Gastrocnemius medialis (tissue), 4 donors: ENCODE results near the gene SCAI. TPM values are rescaled to one million over a fixed set of nuclear protein-coding genes. Genes with fewer than 3 reads are reported as not detected.
A peak's percentile ranks its signal among the peaks of the same experiment; 100 is the strongest.

Experiments
- ATAC-seq, 2 donors: fragments of 150-250 bp; one replicate each; pipeline ENCODE4 v1.9.1; 2016
- DNase-seq, 2 donors: peaks; one replicate each; pipeline ENCODE4 v3.0.0-alpha.2; 2019
- H3K27ac ChIP-seq, 4 donors: fragments of 200-600 bp; sonication (generic); 1 replicate in 1 of 4; 2 replicates in 3 of 4; pipeline ENCODE4 v1.5.1; 2016 to 2018; ENCODE audit warnings: mild to moderate bottlenecking in 2 of 4, moderate library complexity in 1 of 4
- H3K27me3 ChIP-seq, 3 donors: fragments of 200-600 bp; sonication (generic) in 2 of 3; 1 replicate in 1 of 3; 2 replicates in 2 of 3; pipeline versions ENCODE4 v1.5.1 to v1.6.0; 2016 to 2019; ENCODE audit warnings: mild to moderate bottlenecking in 1 of 3, moderate library complexity in 1 of 3
- H3K36me3 ChIP-seq, 2 donors: fragments of 200-600 bp; sonication (generic) in 1 of 2; one replicate each; pipeline ENCODE4 v1.5.1; 2017 to 2018
- H3K4me1 ChIP-seq, 2 donors: fragments of 200-600 bp; sonication (generic) in 1 of 2; one replicate each; pipeline ENCODE4 v1.5.1; 2016 to 2017; ENCODE audit warnings: mild to moderate bottlenecking in 2 of 2
- H3K4me3 ChIP-seq, 4 donors: fragments of 200-600 bp; sonication (generic) in 3 of 4; 1 replicate in 1 of 4; 2 replicates in 3 of 4; pipeline ENCODE4 v1.5.1; 2016 to 2019; ENCODE audit warnings: mild to moderate bottlenecking in 2 of 4
- H3K9me3 ChIP-seq, 3 donors: fragments of 200-600 bp; sonication (generic) in 2 of 3; 1 replicate in 1 of 3; 2 replicates in 2 of 3; pipeline ENCODE4 v1.5.1; 2016 to 2019
- CTCF ChIP-seq, 5 experiments: fragments of 450-650 bp in 3 of 5; fragments of 200-600 bp in 2 of 5; sonication (generic) in 2 of 5; IDR thresholded peaks in 4 of 5; conservative IDR thresholded peaks in 1 of 5; 1 replicate in 4 of 5; 2 replicates in 1 of 5; pipeline ENCODE4 v1.5.1; 2016 to 2019; ENCODE audit warnings: antibody characterized with exemption in 5 of 5, mild to moderate bottlenecking in 3 of 5, moderate library complexity in 3 of 5
- POLR2A ChIP-seq, 2 donors: fragments of 450-650 bp; IDR thresholded peaks; one replicate each; pipeline ENCODE4 v1.6.1; 2017; ENCODE audit warnings: antibody characterized with exemption in 2 of 2, mild to moderate bottlenecking in 2 of 2, moderate library complexity in 2 of 2
- in situ Hi-C, 4 donors: fragments of 200-750 bp; cut with MboI; loops; one replicate each; pipeline versions ENCODE4 v1.15.0 to v1.8.0; 2017; ENCODE audit warnings: low sequenced_read_pairs in 4 of 4
- intact Hi-C: fragments of 100-400 bp; cut with DNase I; formaldehyde crosslinking; loops from one replicate; pipeline ENCODE4 v1.15.1; 2023; ENCODE audit warnings: low total_unique reads
- total RNA-seq, 4 donors: library from RNA; depleted of rRNA; stranded (reverse); fragments of >200 nt; gene quantifications; one replicate each; pipeline versions ENCODE4 v1.1.0 to v1.2.3, GENCODE V29; 2016

Gene SCAI
- total RNA-seq, 4 donors from 2014 or later: 1.1 to 4.7 (median 3.4) TPM

DNA sequence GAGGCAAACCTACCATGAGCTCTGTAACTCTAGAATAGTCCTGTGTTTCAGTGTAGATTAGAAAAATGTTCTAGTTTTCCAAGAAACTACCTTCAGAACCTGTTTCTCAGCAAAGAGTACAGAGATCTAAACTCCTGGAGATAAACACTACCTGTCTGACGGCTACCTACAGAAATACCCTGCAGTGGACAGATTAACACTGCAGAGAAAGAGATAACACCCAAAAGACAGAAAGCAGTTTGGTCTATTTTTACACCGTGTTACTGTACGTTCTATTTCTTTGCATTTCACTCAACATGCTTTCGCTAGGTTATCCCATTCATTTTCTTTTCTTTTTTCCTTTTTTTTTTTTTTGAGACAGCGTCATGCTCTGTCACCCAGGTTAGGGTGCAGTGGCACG is 11.6 kb downstream of the SCAI start:
- DNase-seq (no peak), ATAC-seq (no peak)
- intact Hi-C loops (no loop called here), in situ Hi-C loops (loop anchor here in 3 of 4 donors (25.0 kb wide), 2 partner anchors 194 to 369 kb away; partner anchors contain the start of genes NR6A1 (in 2 of the 3) and GOLGA1 (in 1 of the 3))
- H3K36me3 ChIP-seq: no peaks in the 10 kb centered on the region
- TF ChIP-seq CTCF (IDR thresholded peaks at IDR 0.05 in 4 of 5, conservative IDR thresholded peaks at IDR 0.05 in 1 of 5) (no peak), POLR2A (IDR thresholded peaks at IDR 0.05) (no peak)
- H3K4me3 ChIP-seq: no peak overlapping the region
- no peaks in the 10 kb centered on the region for H3K4me1 ChIP-seq
- no peak overlapping the region for H3K27ac ChIP-seq
- no peaks in the 10 kb centered on the region for H3K27me3 ChIP-seq
- no peaks in the 10 kb centered on the region for H3K9me3 ChIP-seq

DNA sequence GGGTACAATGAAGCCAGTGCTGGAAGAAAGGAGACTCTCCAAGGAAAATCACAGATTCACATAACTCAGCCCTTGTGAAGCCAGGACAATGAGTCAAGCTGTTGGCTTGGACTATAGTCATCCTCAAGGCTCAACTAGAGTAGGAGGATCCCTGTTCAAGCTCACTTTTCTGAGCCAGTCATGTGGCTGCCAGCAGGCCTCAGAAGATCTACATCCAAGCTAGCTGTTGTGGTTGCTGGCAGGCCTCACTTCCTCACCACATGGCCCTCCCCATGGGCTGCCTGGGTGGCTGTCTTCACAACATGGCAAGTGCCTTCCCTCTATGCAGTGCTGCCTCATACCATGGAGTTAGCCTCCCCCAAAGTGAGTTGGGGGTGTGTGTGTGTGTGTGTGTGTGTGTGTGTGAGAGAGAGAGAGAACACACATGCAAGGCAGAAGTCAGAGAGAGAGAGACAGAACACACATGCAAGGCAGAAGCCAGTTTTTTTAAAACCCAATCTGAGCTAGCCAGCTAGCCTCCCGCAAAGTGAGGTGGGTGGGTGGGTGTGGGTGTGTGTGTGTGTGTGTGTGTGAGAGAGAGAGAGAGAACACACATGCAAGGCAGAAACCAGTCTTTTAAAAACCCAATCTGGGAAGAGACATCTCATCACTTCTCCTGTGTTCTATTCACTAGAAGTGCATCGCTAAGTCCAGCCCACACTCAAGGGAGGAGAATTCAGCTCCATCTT is 17.1 kb downstream of the SCAI start:
- intact Hi-C loops: no loop called here
- H3K9me3 ChIP-seq: no peaks in the 10 kb centered on the region
- TF ChIP-seq CTCF (IDR thresholded peaks at IDR 0.05 in 4 of 5, conservative IDR thresholded peaks at IDR 0.05 in 1 of 5): no peak
- no peak for TF ChIP-seq POLR2A (IDR thresholded peaks at IDR 0.05)
- no peaks in the 10 kb centered on the region for H3K27me3 ChIP-seq
- peak overlapping the region; percentile 32 to 60 (median 56) for H3K27ac ChIP-seq
- ATAC-seq: peak; percentile 97 to 99
- peaks cover 3 to 6% of the 10 kb centered on the region in 2 donors for H3K4me1 ChIP-seq
- in situ Hi-C loops: loop anchor here in 3 of 4 donors (25.0 kb wide), 2 partner anchors 189 to 364 kb away; partner anchors contain the start of genes NR6A1 (in 2 of the 3) and GOLGA1 (in 1 of the 3)
- no peak overlapping the region for H3K4me3 ChIP-seq
- no peaks in the 10 kb centered on the region for H3K36me3 ChIP-seq
- DNase-seq: peak; percentile 79 to 89

DNA sequence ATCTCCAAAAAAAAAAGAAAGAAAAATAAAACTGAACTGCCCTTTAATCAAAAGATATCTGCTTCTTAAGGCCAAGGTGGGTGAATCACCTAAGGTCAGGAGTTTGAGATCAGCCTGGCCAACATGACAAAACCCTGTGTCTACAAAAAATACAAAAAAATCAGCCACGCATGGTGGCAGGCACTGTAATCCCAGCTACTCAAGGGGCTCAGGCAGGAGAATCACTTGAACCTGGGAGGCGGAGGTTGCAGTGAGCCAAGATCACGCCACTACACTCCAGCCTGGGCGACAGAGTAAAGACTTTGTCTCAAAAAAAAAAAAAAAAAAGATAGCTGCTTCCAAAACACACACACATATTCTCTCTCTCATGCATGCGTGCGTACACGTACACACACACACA is 17.8 kb downstream of the SCAI start:
- intact Hi-C loops (no loop called here), in situ Hi-C loops (loop anchor here in 3 of 4 donors (25.0 kb wide), 2 partner anchors 188 to 363 kb away; partner anchors contain the start of genes NR6A1 (in 2 of the 3) and GOLGA1 (in 1 of the 3))
- no peak for TF ChIP-seq POLR2A (IDR thresholded peaks at IDR 0.05)
- TF ChIP-seq CTCF (IDR thresholded peaks at IDR 0.05 in 4 of 5, conservative IDR thresholded peaks at IDR 0.05 in 1 of 5): no peak
- no peak overlapping the region for H3K4me3 ChIP-seq
- no peaks in the 10 kb centered on the region for H3K36me3 ChIP-seq
- no peak for ATAC-seq
- H3K9me3 ChIP-seq: no peaks in the 10 kb centered on the region
- no peak for DNase-seq
- H3K4me1 ChIP-seq: peaks cover 3 to 6% of the 10 kb centered on the region in 2 donors
- no peaks in the 10 kb centered on the region for H3K27me3 ChIP-seq
- H3K27ac ChIP-seq: peak overlapping the region; percentile 32 to 60 (median 56)

DNA sequence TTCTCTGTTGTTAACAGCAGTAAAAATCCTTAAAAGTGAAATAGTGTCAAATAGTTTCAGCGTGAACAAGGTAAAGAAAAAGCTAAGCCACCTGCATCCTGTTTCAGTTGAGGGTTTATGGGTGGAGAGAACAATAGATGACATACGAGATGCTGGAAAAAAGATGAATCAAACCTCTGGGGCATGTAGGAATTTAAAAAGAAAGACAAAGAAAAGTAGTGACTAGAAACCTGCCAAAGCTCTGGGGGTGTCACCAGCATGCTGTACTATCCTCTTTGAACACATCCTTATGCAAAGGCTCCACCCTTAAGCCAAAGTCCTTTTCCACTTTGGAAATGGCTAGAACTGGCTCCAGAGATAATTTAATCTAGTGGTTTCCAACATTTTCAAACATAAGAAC is 22.2 kb downstream of the SCAI start:
- no peak for TF ChIP-seq CTCF (IDR thresholded peaks at IDR 0.05 in 4 of 5, conservative IDR thresholded peaks at IDR 0.05 in 1 of 5)
- TF ChIP-seq POLR2A (IDR thresholded peaks at IDR 0.05): no peak
- DNase-seq (no peak), ATAC-seq (no peak)
- Histone ChIP-seq H3K9me3 (no peaks in the 10 kb centered on the region), H3K27me3 (no peaks in the 10 kb centered on the region), H3K36me3 (no peaks in the 10 kb centered on the region), H3K27ac (no peak overlapping the region), H3K4me3 (no peak overlapping the region), H3K4me1 (peaks cover 5 to 9% of the 10 kb centered on the region in 2 donors)
- intact Hi-C loops: no loop called here
- in situ Hi-C loops: no loop called here
